UCSD-AML1 (cell line): ENCODE results near the gene KDM5B.
"Not testable (repeated sequence)": the region's sequence is repeated elsewhere in the genome, so short reads cannot be mapped to it uniquely, and the experiment has no call there.

Source experiments
- DNase-seq: peaks from one replicate; lab custom pipeline; 2025; ENCODE audit not compliant: unreplicated experiment; lab: John Stamatoyannopoulos, UW

The KDM5B gene

GRCh38 chr1:202714202-202714601 lies 94.0 kb downstream of the KDM5B start:
- not testable (repeated sequence) for DNase-seq

GRCh38 chr1:202713110-202713509 lies 95.1 kb downstream of the KDM5B start:
- no peak for DNase-seq

- DNase-seq = no peak
Measured at GRCh38 chr1:202711949-202712635, 96.1 kb downstream of the KDM5B start.

- no peak for DNase-seq
Measured at GRCh38 chr1:202710070-202711045, 97.9 kb downstream of the KDM5B start, which contains the start of gene SYT2. SYT2 (minus strand) TSS chr1:202710454; CDS start chr1:202605772, 104,682 bp downstream.

GRCh38 chr1:202709276-202710041 lies 98.8 kb downstream of the KDM5B start:
- no peak for DNase-seq

GRCh38 chr1:202708456-202709275 lies 99.6 kb downstream of the KDM5B start:
- no peak for DNase-seq

- no peak for DNase-seq
Measured at GRCh38 chr1:202706851-202707250, 101.4 kb downstream of the KDM5B start.

GRCh38 chr1:202704601-202705000 lies 103.6 kb downstream of the KDM5B start:
- no peak for DNase-seq

GRCh38 chr1:202703191-202703590 lies 105.0 kb downstream of the KDM5B start:
- DNase-seq = no peak

- no peak for DNase-seq
Measured at GRCh38 chr1:202702088-202702487, 106.1 kb downstream of the KDM5B start.

- DNase-seq = no peak
Measured at GRCh38 chr1:202701200-202701599, 107.0 kb downstream of the KDM5B start.

GRCh38 chr1:202700061-202700460 lies 108.2 kb downstream of the KDM5B start:
- DNase-seq = no peak

GRCh38 chr1:202698276-202698675 lies 109.9 kb downstream of the KDM5B start:
- DNase-seq = peak; percentile 57

GRCh38 chr1:202697038-202697437 lies 111.2 kb downstream of the KDM5B start:
- DNase-seq = no peak

- no peak for DNase-seq
Measured at GRCh38 chr1:202694314-202694713, 113.9 kb downstream of the KDM5B start.

GRCh38 chr1:202692959-202693555 lies 115.2 kb downstream of the KDM5B start:
- peak; percentile 52 for DNase-seq

GRCh38 chr1:202691816-202692215 lies 116.4 kb downstream of the KDM5B start:
- no peak for DNase-seq

GRCh38 chr1:202689493-202690342 lies 118.5 kb downstream of the KDM5B start:
- DNase-seq = no peak

- no peak for DNase-seq
Measured at GRCh38 chr1:202689082-202689481, 119.1 kb downstream of the KDM5B start.
